RWPE2 (cell line): ENCODE data around the gene CD72.

Experiments
- ATAC-seq: fragments of 200-7000 bp; cut with Tn5 transposase; 3 replicates; pipeline ENCODE4 v1.9.1; 2021; ENCODE audit warnings: low read depth
- DNase-seq: peaks from one replicate; pipeline ENCODE4 v3.0.0-alpha.2; 2020; ENCODE audit warnings: low spot score
- H3K27ac ChIP-seq: fragments of 450-650 bp; 2 replicates; pipeline ENCODE4 v1.5.1; 2017; ENCODE audit warnings: mild to moderate bottlenecking; ENCODE audit not compliant: poor library complexity, severe bottlenecking
- H3K27me3 ChIP-seq: fragments of 250-450 bp; sonication (Bioruptor Pico); 2 replicates; pipeline ENCODE4 v1.5.1; 2021; ENCODE audit warnings: mild to moderate bottlenecking, moderate library complexity; ENCODE audit not compliant: insufficient read depth, poor library complexity, severe bottlenecking
- H3K36me3 ChIP-seq: fragments of 250-450 bp; sonication (Bioruptor Pico); 2 replicates; pipeline ENCODE4 v1.5.1; 2020; ENCODE audit warnings: low read depth, mild to moderate bottlenecking, moderate library complexity
- H3K4me1 ChIP-seq: fragments of 250-450 bp; sonication (Bioruptor Pico); 2 replicates; pipeline ENCODE4 v1.5.1; 2021; ENCODE audit warnings: mild to moderate bottlenecking, moderate library complexity; ENCODE audit not compliant: insufficient read depth, poor library complexity, severe bottlenecking
- H3K4me3 ChIP-seq: fragments of 250-450 bp; sonication (Bioruptor Pico); 2 replicates; pipeline ENCODE4 v1.5.1; 2021; ENCODE audit warnings: mild to moderate bottlenecking, moderate library complexity; ENCODE audit not compliant: severe bottlenecking
- H3K9me3 ChIP-seq: fragments of 250-450 bp; sonication (Bioruptor Pico); 2 replicates; pipeline ENCODE4 v1.5.1; 2021; ENCODE audit warnings: mild to moderate bottlenecking, moderate library complexity; ENCODE audit not compliant: severe bottlenecking
- TF ChIP-seq, protein P1 (sequence below): fragments of 450-650 bp; IDR thresholded peaks from one replicate; pipeline ENCODE4 v1.5.1; 2017; ENCODE audit warnings: mild to moderate bottlenecking, moderate library complexity; ENCODE audit not compliant: poor library complexity, severe bottlenecking

CD72 gene

DNA sequence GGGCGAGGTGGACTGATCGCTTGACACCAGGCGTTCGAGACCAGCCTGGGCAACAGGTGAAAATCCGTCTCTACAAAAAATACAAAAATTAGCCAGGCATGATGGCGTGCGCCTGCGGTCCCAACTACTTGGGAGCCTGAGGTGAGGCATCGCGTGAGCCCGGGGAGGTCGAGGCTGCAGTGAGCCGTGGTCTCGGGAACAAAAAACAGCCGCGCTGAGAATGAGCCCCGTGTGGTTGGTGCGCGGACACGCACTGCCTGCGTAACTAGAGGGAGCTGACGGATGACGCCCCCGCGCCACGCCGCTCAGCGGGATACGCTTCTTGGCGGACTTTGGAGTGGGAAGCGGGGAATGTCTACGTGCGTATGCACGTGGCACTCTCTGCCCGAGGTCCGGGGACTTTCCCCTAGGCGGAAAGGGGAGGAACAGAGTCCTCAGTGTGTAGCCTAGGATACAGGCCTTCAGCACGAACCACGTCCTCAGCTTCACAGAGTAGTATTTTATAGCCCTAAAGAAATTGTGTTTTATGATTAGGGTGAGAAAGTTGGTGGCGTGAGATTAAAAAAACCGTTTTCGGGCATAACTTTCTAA, 39.4 kb upstream of the CD72 start, which contains the start of gene RMRP:
RMRP (minus strand) TSS at position 474 of the 591 bp plus-strand sequence.
- H3K4me3 ChIP-seq, result peak within 1 kb of the TSS; percentile 72
- TF ChIP-seq, protein P1, sequence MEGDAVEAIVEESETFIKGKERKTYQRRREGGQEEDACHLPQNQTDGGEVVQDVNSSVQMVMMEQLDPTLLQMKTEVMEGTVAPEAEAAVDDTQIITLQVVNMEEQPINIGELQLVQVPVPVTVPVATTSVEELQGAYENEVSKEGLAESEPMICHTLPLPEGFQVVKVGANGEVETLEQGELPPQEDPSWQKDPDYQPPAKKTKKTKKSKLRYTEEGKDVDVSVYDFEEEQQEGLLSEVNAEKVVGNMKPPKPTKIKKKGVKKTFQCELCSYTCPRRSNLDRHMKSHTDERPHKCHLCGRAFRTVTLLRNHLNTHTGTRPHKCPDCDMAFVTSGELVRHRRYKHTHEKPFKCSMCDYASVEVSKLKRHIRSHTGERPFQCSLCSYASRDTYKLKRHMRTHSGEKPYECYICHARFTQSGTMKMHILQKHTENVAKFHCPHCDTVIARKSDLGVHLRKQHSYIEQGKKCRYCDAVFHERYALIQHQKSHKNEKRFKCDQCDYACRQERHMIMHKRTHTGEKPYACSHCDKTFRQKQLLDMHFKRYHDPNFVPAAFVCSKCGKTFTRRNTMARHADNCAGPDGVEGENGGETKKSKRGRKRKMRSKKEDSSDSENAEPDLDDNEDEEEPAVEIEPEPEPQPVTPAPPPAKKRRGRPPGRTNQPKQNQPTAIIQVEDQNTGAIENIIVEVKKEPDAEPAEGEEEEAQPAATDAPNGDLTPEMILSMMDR, result no peak
- DNase-seq (peak; percentile 98), ATAC-seq (peak; percentile 89)
- H3K36me3 ChIP-seq, result peaks cover 32% of the 10 kb centered on the region
- no peaks in the 10 kb centered on the region for H3K27me3 ChIP-seq
- peak within 1 kb of the TSS; percentile 76 for H3K27ac ChIP-seq
- no peaks in the 10 kb centered on the region for H3K9me3 ChIP-seq
- H3K4me1 ChIP-seq, result peaks cover 13% of the 10 kb centered on the region

DNA sequence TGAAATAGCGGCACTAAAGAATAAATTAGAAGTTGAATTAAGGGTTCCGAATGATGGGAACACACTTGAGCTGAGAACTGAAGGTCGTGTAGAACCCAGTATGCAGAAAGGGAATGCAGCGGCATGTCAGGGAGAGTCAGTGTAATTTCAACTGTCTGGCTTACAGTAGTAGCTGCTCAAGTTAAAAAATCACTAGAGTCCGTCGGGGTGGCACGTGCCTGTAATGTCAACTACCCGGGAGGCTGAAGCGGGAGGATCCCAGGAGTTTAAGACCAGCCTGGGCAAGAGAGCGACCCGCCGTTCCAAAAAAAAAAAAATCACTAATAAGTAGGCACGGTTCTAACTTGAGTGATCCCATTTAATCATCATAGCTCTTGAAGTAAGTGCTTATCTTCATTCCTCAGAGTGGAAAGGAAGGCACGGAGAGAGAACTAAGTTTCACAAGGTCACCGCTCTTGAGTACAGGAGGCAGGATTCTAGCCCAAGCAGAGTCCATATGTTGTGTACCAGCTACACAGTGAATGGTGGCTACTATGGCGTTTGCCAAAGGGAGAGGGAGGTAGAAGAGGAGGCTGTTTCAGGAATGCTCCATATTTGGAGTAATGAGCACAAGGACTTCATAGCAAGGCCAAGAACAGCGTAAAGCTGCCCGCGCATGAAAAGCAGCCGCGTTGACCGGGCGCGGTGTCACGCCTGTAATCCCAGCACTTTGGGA, 38.8 kb upstream of the CD72 start:
- no peaks in the 10 kb centered on the region for H3K9me3 ChIP-seq
- H3K4me3 ChIP-seq, result peak overlapping the region; percentile 72
- H3K27ac ChIP-seq, result peak overlapping the region; percentile 76
- H3K36me3 ChIP-seq, result peaks cover 28% of the 10 kb centered on the region
- DNase-seq (no peak), ATAC-seq (no peak)
- peaks cover 20% of the 10 kb centered on the region for H3K4me1 ChIP-seq
- no peaks in the 10 kb centered on the region for H3K27me3 ChIP-seq
- TF ChIP-seq, protein P1, result no peak

DNA sequence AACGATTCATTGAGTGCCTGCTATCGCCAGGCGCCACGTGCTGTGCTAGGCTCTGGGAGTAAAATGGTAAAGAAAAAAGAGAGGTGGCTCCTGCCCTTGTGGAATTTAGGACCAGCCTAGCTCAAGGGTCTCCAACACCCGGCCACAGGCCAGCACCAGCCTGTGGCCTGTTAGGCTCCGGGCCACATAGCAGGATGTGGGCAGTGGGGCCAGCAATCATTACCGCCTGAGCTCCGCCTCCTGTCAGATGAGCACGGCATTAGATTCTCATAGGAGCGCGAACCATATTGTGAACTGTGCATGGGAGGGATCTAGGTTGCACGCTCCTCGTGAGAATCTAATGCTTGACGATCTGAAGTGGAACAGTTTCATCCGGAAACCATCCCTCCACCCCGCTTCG, 38.1 kb upstream of the CD72 start:
- peaks cover 21% of the 10 kb centered on the region for H3K4me1 ChIP-seq
- H3K27me3 ChIP-seq, result no peaks in the 10 kb centered on the region
- TF ChIP-seq, protein P1, result no peak
- ATAC-seq, result no peak
- no peak overlapping the region for H3K27ac ChIP-seq
- no peaks in the 10 kb centered on the region for H3K9me3 ChIP-seq
- DNase-seq, result no peak
- no peak overlapping the region for H3K4me3 ChIP-seq
- peaks cover 21% of the 10 kb centered on the region for H3K36me3 ChIP-seq

DNA sequence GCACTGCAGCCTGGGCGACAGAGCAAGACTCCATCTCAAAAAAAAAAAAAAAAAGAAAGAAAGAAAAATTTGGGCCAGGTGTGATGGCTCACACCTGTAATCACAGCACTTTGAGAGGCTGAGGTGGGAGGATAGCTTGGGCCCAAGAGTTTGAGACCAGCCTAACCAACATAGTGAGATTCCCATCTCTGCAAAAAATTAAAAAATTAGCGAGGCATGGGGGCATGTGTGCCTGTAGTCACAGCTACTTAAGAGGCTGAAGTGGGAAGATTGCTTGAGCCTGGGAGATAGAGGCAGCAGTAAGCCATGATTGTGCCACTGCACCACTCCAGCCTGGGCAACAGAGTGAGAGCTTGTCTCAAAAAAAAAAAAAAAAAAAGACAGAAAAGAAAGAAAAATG, 35.4 kb upstream of the CD72 start:
- peak overlapping the region; percentile 38 for H3K27ac ChIP-seq

More for the DNA sequence above, 35.4 kb upstream of the CD72 start:
- Histone ChIP-seq H3K36me3 (no peaks in the 10 kb centered on the region), H3K4me3 (no peak overlapping the region), H3K27me3 (no peaks in the 10 kb centered on the region), H3K4me1 (peaks cover 13% of the 10 kb centered on the region), H3K9me3 (no peaks in the 10 kb centered on the region)
- TF ChIP-seq, protein P1, result no peak
- DNase-seq (no peak), ATAC-seq (no peak)
